Measurements from ENCODE around the gene MTMR10.

- no peak for TF ChIP-seq EZH2 (IDR thresholded peaks at IDR 0.05; ENCODE audit: borderline replicate concordance, low read depth, low read length, poor library complexity, severe bottlenecking)
- no peak for TF ChIP-seq CTCF (conservative IDR thresholded peaks at IDR 0.05; ENCODE audit: low read depth, low read length)
Measured at GRCh38 chr15:31034152-31034551, 42.7 kb upstream of the MTMR10 start.

Measured in A673 (cell line).